H9 (cell line): Measurements from ENCODE around the gene ST6GALNAC3. TPM values are rescaled to one million over a fixed set of nuclear protein-coding genes. Genes with fewer than 3 reads are reported as not detected.

Experiments
- DNase-seq: peaks from one replicate; pipeline ENCODE4 v3.0.0-alpha.2; 2017
- H2AFZ ChIP-seq: one replicate; pipeline ENCODE4 v1.6.1; 2013; ENCODE audit warnings: mild to moderate bottlenecking, low read length, control low read depth, moderate library complexity
- H2AK5ac ChIP-seq: 2 replicates; pipeline ENCODE4 v1.6.1; 2013; ENCODE audit warnings: low read length, control low read depth, mixed read lengths; ENCODE audit not compliant: insufficient read length
- H2BK120ac ChIP-seq: one replicate; pipeline ENCODE4 v1.6.1; 2013; ENCODE audit warnings: low read depth, mild to moderate bottlenecking, low read length, control low read depth, inconsistent platforms; ENCODE audit not compliant: poor library complexity, severe bottlenecking
- H2BK12ac ChIP-seq: 2 replicates; pipeline ENCODE4 v1.6.1; 2013; ENCODE audit warnings: low read length, control low read depth, mixed read lengths, low read depth; ENCODE audit not compliant: insufficient read length
- H2BK15ac ChIP-seq: 2 replicates; pipeline ENCODE4 v1.6.1; 2013; ENCODE audit warnings: low read depth, low read length, control low read depth
- H2BK20ac ChIP-seq: one replicate; pipeline ENCODE4 v1.6.1; 2013; ENCODE audit warnings: low read depth, mild to moderate bottlenecking, low read length, control low read depth, inconsistent platforms; ENCODE audit not compliant: poor library complexity, severe bottlenecking
- H2BK5ac ChIP-seq: 2 replicates; pipeline ENCODE4 v1.6.1; 2013; ENCODE audit warnings: low read length, control low read depth, mixed read lengths; ENCODE audit not compliant: insufficient read length
- H3K14ac ChIP-seq: 2 replicates; pipeline ENCODE4 v1.6.1; 2013; ENCODE audit warnings: low read length, control low read depth; ENCODE audit not compliant: insufficient read depth
- H3K18ac ChIP-seq: 2 replicates; pipeline ENCODE4 v1.6.1; 2013; ENCODE audit warnings: low read depth, mild to moderate bottlenecking, mixed read lengths, low read length, control low read depth; ENCODE audit not compliant: insufficient read length
- H3K23ac ChIP-seq: 2 replicates; pipeline ENCODE4 v1.6.1; 2013; ENCODE audit warnings: low read length, control low read depth, mixed read lengths, low read depth; ENCODE audit not compliant: insufficient read length
- H3K23me2 ChIP-seq: 2 replicates; pipeline ENCODE4 v1.6.1; 2013; ENCODE audit warnings: low read depth, mild to moderate bottlenecking, mixed read lengths, low read length, control low read depth; ENCODE audit not compliant: insufficient read length, poor library complexity, severe bottlenecking
- H3K27ac ChIP-seq: 2 replicates; pipeline ENCODE4 v1.5.1; 2013; ENCODE audit warnings: low read length, control low read depth, mixed read lengths, low read depth; ENCODE audit not compliant: insufficient read length
- H3K27me3 ChIP-seq: 2 replicates; pipeline ENCODE4 v1.6.1; 2013; ENCODE audit warnings: low read length, control low read depth, inconsistent platforms; ENCODE audit not compliant: insufficient read depth
- H3K4ac ChIP-seq: 2 replicates; pipeline ENCODE4 v1.6.1; 2013; ENCODE audit warnings: low read depth, mild to moderate bottlenecking, control low read depth, inconsistent platforms, low read length, moderate library complexity
- H3K4me1 ChIP-seq: 2 replicates; pipeline ENCODE4 v1.6.1; 2013; ENCODE audit warnings: low read length, control low read depth, inconsistent platforms; ENCODE audit not compliant: insufficient read depth
- H3K4me2 ChIP-seq: 2 replicates; pipeline ENCODE4 v1.6.1; 2013; ENCODE audit warnings: low read length, control low read depth, mixed read lengths; ENCODE audit not compliant: insufficient read length, insufficient read depth
- H3K56ac ChIP-seq: 2 replicates; pipeline ENCODE4 v1.6.1; 2013; ENCODE audit warnings: low read depth, mild to moderate bottlenecking, mixed read lengths, low read length, control low read depth; ENCODE audit not compliant: insufficient read length
- H3K79me1 ChIP-seq: 2 replicates; pipeline ENCODE4 v1.6.1; 2013; ENCODE audit warnings: low read depth, mild to moderate bottlenecking, moderate library complexity, low read length, control low read depth, inconsistent platforms; ENCODE audit not compliant: insufficient read depth, poor library complexity, severe bottlenecking
- H3K79me2 ChIP-seq: 2 replicates; pipeline ENCODE4 v1.6.1; 2013; ENCODE audit warnings: low read length, control low read depth, inconsistent platforms; ENCODE audit not compliant: insufficient read depth
- H3K9ac ChIP-seq: 2 replicates; pipeline ENCODE4 v1.6.1; 2013; ENCODE audit warnings: low read length, control low read depth, mixed read lengths; ENCODE audit not compliant: insufficient read length; ENCODE audit errors: extremely low read depth
- H3K9me3 ChIP-seq: one replicate; pipeline ENCODE4 v1.6.1; 2013; ENCODE audit warnings: low read depth, low read length, inconsistent platforms; ENCODE audit not compliant: control insufficient read depth
- H3T11ph ChIP-seq: one replicate; pipeline ENCODE4 v1.6.1; 2013; ENCODE audit warnings: mild to moderate bottlenecking, low read length, control low read depth, inconsistent platforms
- H4K20me1 ChIP-seq: one replicate; pipeline ENCODE4 v1.6.1; 2013; ENCODE audit not compliant: control insufficient read depth, insufficient read length, insufficient read depth
- H4K5ac ChIP-seq: 2 replicates; pipeline ENCODE4 v1.6.1; 2013; ENCODE audit warnings: low read depth, mild to moderate bottlenecking, mixed read lengths, low read length, control low read depth; ENCODE audit not compliant: insufficient read length
- H4K8ac ChIP-seq: replicated peaks from 2 replicates; pipeline ENCODE4 v1.6.1; 2013; ENCODE audit warnings: low read length, control low read depth, mixed read lengths, low read depth; ENCODE audit not compliant: insufficient read length
- H4K91ac ChIP-seq: 2 replicates; pipeline ENCODE4 v1.6.1; 2013; ENCODE audit warnings: low read depth, mild to moderate bottlenecking, moderate library complexity, mixed read lengths, low read length, control low read depth; ENCODE audit not compliant: insufficient read length
- H3K27ac Mint-ChIP-seq, 3 experiments: 2 replicates in 2 of 3; 3 replicates in 1 of 3; pipeline ENCODE4 v1.8.0; 2020 to 2021; ENCODE audit warnings: mixed read lengths in 3 of 3, mild to moderate bottlenecking in 1 of 3, moderate library complexity in 1 of 3
- H3K27me3 Mint-ChIP-seq: 2 replicates; pipeline ENCODE4 v1.8.0; 2021; ENCODE audit warnings: low read depth, mild to moderate bottlenecking, moderate library complexity, mixed read lengths
- H3K36me3 Mint-ChIP-seq, 3 experiments: 2 replicates in 2 of 3; 3 replicates in 1 of 3; pipeline ENCODE4 v1.8.0; 2020 to 2021; ENCODE audit warnings: low read depth in 3 of 3, mixed read lengths in 3 of 3; ENCODE audit not compliant: insufficient read depth in 1 of 3
- H3K4me1 Mint-ChIP-seq, 2 experiments: 2 replicates each; pipeline ENCODE4 v1.8.0; 2020; ENCODE audit warnings: mixed read lengths in 2 of 2
- H3K4me3 Mint-ChIP-seq, 2 experiments: 2 replicates in 1 of 2; 3 replicates in 1 of 2; pipeline ENCODE4 v1.8.0; 2020 to 2021; ENCODE audit warnings: mild to moderate bottlenecking in 2 of 2, mixed read lengths in 2 of 2, moderate library complexity in 1 of 2
- H3K9me3 Mint-ChIP-seq, 2 experiments: 2 replicates in 1 of 2; 3 replicates in 1 of 2; pipeline ENCODE4 v1.8.0; 2020; ENCODE audit warnings: mild to moderate bottlenecking in 2 of 2, mixed read lengths in 2 of 2, moderate library complexity in 1 of 2
- WGBS: extraction: QIAGEN DNeasy Blood & Tissue Kit; methylation state at CpG from one replicate; pipeline ENCODE4 v1.1.7; 2013; ENCODE audit warnings: missing lambda C conversion rate, low lambda C conversion rate, mixed read lengths; ENCODE audit not compliant: insufficient read length; ENCODE audit errors: extremely low coverage; 5-methylcytosine and 5-hydroxymethylcytosine counted together
- total RNA-seq: library from RNA; stranded (reverse); gene quantifications from 2 replicates; pipeline ENCODE4 v1.2.1, GENCODE V29; 2021
- TF ChIP-seq, protein P1 (sequence below): fragments of 200-600 bp; sonication (generic); conservative IDR thresholded peaks from 3 replicates; pipeline ENCODE4 v1.8.0; 2021; ENCODE audit warnings: antibody characterized with exemption, mild to moderate bottlenecking

ST6GALNAC3 gene
- total RNA-seq, 1 experiment from 2014 or later = 11.2 TPM

DNA sequence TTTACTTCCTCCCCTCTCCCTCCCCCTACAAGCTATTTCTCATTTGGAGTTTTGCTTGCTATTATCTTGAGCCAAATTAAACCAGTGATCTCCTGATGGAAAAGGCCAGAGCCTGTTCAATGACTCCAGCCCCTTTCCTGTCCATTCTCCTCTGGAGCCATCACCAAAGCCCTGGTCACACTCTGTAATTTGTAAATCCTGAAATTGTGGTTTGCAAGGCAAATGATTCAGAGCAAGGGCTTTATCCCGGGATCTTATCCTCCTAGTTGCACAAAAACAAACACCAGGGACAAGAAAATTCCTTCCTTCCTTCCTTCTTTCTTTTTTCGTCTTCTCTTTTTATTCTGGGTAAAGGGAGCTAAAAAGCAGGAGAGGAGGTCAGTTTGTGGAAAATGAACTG, 426.6 kb downstream of the ST6GALNAC3 start:
- peak overlapping the region; percentile 33 for H3K18ac ChIP-seq
- no peak overlapping the region for H2BK120ac ChIP-seq
- no peak overlapping the region for H2AFZ ChIP-seq
- H4K5ac ChIP-seq = no peak overlapping the region
- H3K79me1 ChIP-seq = no peaks in the 10 kb centered on the region
- H3K9me3 ChIP-seq = no peaks in the 10 kb centered on the region
- no peaks in the 10 kb centered on the region for H3K79me2 ChIP-seq
- H3T11ph ChIP-seq = no peak overlapping the region
- no peaks in the 10 kb centered on the region for H3K36me3 Mint-ChIP-seq
- peaks cover 12% of the 10 kb centered on the region for H3K4me1 ChIP-seq
- no peaks in the 10 kb centered on the region; the same call in 1 of the 2 replicates for H3K27me3 Mint-ChIP-seq
- no peak overlapping the region for H2BK5ac ChIP-seq
- TF ChIP-seq, protein P1, sequence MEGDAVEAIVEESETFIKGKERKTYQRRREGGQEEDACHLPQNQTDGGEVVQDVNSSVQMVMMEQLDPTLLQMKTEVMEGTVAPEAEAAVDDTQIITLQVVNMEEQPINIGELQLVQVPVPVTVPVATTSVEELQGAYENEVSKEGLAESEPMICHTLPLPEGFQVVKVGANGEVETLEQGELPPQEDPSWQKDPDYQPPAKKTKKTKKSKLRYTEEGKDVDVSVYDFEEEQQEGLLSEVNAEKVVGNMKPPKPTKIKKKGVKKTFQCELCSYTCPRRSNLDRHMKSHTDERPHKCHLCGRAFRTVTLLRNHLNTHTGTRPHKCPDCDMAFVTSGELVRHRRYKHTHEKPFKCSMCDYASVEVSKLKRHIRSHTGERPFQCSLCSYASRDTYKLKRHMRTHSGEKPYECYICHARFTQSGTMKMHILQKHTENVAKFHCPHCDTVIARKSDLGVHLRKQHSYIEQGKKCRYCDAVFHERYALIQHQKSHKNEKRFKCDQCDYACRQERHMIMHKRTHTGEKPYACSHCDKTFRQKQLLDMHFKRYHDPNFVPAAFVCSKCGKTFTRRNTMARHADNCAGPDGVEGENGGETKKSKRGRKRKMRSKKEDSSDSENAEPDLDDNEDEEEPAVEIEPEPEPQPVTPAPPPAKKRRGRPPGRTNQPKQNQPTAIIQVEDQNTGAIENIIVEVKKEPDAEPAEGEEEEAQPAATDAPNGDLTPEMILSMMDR = no peak
- no peak for DNase-seq
- H3K27ac Mint-ChIP-seq = peak overlapping the region; percentile 66 to 98 (median 81)
- no CpG with 5 or more reads among the region's 2 CpGs for WGBS
- H2AK5ac ChIP-seq = no peak overlapping the region
- H3K23me2 ChIP-seq = no peaks in the 10 kb centered on the region
- H3K9ac ChIP-seq = no peak overlapping the region
- no peak overlapping the region for H4K8ac ChIP-seq
- peak overlapping the region; percentile 17; the same call in 1 of the 2 replicates for H3K14ac ChIP-seq
- H3K4ac ChIP-seq = no peak overlapping the region; the same call in 1 of the 2 replicates
- H3K9me3 Mint-ChIP-seq = no peaks in the 10 kb centered on the region
- no peak overlapping the region for H4K91ac ChIP-seq
- H3K23ac ChIP-seq = no peak overlapping the region
- H2BK12ac ChIP-seq = no peak overlapping the region
- H2BK20ac ChIP-seq = no peak overlapping the region
- H3K4me1 Mint-ChIP-seq = peaks cover 44 to 46% of the 10 kb centered on the region in 2 experiments
- H3K27ac ChIP-seq = peak overlapping the region; percentile 75
- H3K4me2 ChIP-seq = peak overlapping the region; percentile 27
- no peaks in the 10 kb centered on the region for H3K27me3 ChIP-seq
- H3K56ac ChIP-seq = no peak overlapping the region
- H3K4me3 Mint-ChIP-seq = peak overlapping the region; percentile 9 to 41; a peak in 4 of 5 replicates
- no peaks in the 10 kb centered on the region for H4K20me1 ChIP-seq
- H2BK15ac ChIP-seq = no peak overlapping the region
